ENCODE results near the gene SLC24A4.

GRCh38 chr14:92386637-92387036 is 63.7 kb downstream of the SLC24A4 start:
- TF ChIP-seq CTCF (IDR thresholded peaks at IDR 0.05) (no peak), POLR2A (IDR thresholded peaks at IDR 0.05) (no peak), EP300 (IDR thresholded peaks at IDR 0.05) (peak in 1 of 4 donors; percentile 40), POLR2AphosphoS5 (IDR thresholded peaks at IDR 0.05) (peak in 1 of 2 donors; percentile 52)

Measured in upper lobe of left lung (tissue), 4 donors.